Caki2 (cell line): ENCODE data around the gene REPS1. TPM values are rescaled to one million over a fixed set of nuclear protein-coding genes. Genes with fewer than 3 reads are reported as not detected.

Source experiments
- DNase-seq: peaks from one replicate; pipeline ENCODE4 v3.0.0-alpha.2; 2015; ENCODE audit warnings: low read depth
- in situ Hi-C: cut with HindIII; loops from 2 replicates; pipeline ENCODE4 v1.10.0; 2016; ENCODE audit warnings: low sequenced_read_pairs, low pct_unique_long_range_greater_than_20kb, mixed read lengths
- total RNA-seq: library from RNA; depleted of rRNA; stranded (reverse); fragments of >200 nt; shearing (Covaris generic); gene quantifications from 2 replicates; pipeline ENCODE4 v1.2.3, GENCODE V29; 2014; ENCODE audit warnings: low replicate concordance; rRNA removed

The REPS1 gene
- total RNA-seq, 1 experiment from 2014 or later: 33.2 TPM

GRCh38 chr6:138891255-138891986 is 96.6 kb downstream of the REPS1 start:
- in situ Hi-C loops: no loop called here
- no peak for DNase-seq

GRCh38 chr6:138885156-138885819 is 102.8 kb downstream of the REPS1 start:
- in situ Hi-C loops: no loop called here
- DNase-seq: no peak

DNA sequence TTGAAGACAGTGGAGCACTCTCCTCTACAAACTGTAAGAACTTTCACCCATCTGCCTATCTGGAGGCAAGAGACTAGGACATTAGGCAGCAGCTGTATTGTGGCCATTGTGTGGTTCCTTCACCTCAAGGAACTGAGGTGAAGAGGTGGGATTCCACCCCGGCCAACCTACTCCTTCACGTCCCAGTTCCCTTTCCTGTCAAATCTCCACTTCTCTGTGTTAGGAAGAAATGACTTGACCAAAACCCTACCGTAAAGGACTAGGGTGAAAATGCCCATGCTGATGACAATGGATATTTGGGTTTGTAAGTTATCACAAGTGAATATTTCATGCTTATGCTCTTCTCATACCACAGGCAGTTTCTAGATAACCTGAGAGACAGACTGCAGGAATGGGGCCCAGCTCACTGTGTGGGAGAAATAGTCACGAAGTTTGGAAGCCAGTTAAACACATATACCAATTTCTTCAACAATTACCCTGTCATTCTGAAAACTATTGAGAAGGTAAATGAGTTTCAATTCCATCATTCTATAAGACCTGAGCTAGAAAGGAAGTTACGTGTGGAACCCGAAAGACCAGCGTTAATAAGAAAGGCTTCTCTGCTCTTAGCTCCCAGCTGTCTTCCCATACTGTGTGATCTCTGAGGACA is 105.6 kb downstream of the REPS1 start:
- no peak for DNase-seq
- in situ Hi-C loops: no loop called here

DNA sequence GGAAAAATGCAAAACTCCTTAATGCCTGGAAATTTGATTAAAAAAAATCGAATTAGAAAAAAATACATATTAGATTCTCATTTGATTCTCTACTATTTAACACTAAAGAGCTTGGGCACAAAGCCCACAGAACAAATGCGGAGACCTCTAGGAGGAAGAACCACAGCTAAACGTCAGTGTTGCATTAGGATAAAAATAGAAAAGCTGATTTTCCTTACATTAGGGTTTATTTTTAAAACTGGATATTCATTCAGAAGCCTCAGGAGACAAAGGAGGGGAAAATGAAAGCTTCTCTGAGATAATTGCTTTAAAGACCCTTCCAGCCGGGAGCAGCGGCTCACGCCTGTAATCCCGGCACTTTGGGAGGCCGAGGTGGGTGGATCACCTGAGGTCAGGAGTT is 114.9 kb downstream of the REPS1 start:
- in situ Hi-C loops: no loop called here
- no peak for DNase-seq

GRCh38 chr6:138869398-138869797 is 118.7 kb downstream of the REPS1 start:
- no peak for DNase-seq
- in situ Hi-C loops: no loop called here

DNA sequence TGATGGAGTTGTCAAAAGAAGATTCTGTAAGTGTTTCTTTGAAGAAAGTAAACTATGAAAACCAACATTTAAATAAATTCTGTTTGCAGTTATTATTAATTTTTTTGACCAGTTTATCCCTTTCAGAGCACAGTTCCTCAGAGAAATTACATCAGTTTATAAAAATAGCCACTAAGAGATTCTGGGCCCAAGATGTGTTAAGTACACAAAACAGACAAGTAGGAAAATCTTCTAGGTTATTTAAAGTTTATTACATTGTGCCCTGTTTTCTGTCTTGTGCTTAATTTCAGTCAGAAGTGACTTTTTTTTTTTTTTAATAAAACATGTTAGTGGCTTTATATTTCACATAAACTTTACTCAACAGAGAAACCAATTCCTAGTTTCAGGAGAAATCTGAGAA is 119.9 kb downstream of the REPS1 start:
- in situ Hi-C loops: no loop called here
- DNase-seq: no peak

GRCh38 chr6:138865480-138866109 is 122.5 kb downstream of the REPS1 start:
- in situ Hi-C loops: no loop called here
- DNase-seq: no peak

- in situ Hi-C loops: no loop called here
- DNase-seq: no peak
Observed at GRCh38 chr6:138864343-138864890, 123.6 kb downstream of the REPS1 start.

DNA sequence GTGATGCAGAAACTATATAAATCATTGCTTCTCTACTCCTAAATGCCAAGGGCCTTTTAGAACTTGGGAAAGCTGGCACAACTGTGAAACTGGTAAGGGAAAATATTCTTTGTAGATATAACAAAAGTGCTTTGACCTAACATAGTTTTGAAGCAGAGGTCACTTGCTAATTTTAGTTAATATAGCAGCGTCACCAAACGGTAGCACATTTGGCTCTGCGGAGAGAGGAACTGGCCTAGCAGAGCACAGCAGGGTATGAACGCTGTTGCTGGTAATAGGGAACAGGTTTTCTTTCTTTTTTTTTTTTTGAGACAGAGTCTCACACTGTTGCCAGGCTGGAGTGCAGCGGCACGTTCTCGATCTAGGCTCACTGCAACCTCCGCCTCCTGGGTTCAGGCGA is 124.7 kb downstream of the REPS1 start:
- DNase-seq: no peak
- in situ Hi-C loops: no loop called here

DNA sequence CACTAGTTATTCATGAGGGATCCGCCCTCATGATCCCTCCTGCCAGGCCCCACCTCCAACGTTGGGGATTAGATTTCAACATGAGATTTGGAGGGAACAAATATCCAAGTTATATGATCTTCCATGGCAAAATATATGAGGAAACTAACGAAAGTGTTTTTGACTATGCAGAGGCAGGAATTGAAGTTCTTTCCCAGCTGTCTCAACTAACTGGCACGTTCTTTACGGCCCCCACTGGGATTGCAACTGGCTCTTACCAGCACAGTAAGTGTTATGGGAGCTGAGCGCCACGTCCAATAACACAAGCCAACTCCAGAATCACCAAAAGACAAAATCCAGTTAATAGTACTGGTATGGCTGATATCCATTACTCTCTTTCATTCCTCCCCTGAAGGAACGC is 125.6 kb downstream of the REPS1 start:
- DNase-seq: no peak
- in situ Hi-C loops: no loop called here

GRCh38 chr6:138857775-138858174 is 130.3 kb downstream of the REPS1 start:
- DNase-seq: no peak
- in situ Hi-C loops: no loop called here

DNA sequence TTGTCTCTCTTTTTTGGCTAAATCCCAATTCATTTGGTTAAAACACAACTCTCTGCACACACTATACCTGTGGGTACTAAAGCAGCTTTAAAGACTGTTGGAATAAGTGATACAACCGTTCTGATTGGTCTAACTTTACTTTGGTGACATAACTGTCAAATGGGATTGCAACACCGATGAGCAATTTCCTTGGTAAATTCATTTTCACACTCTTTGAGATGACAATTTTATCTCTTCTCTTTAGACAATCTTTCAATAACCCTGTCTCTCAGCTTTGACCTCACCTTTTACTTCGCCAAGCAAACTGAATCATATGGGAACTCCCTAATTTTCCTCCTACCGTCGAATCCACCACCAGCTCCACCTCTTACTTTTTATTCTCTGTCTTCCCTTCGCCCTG is 131.4 kb downstream of the REPS1 start:
- in situ Hi-C loops: no loop called here
- DNase-seq: no peak

Other genes with a start within 250 kb of the REPS1 start
- 31.0 and 37.5 TPM in 2 replicates for gene CCDC28A, start 214.5 kb downstream of the REPS1 start, total RNA-seq
- gene ECT2L, start 192.2 kb downstream of the REPS1 start, total RNA-seq: not detected in 2 replicates
- gene ABRACL, start 40.5 kb upstream of the REPS1 start, total RNA-seq: 77.8 and 83.0 TPM in 2 replicates
- gene HECA, start 146.8 kb upstream of the REPS1 start, total RNA-seq: 5.2 TPM in 2 replicates